CD8-positive, alpha-beta memory T cell (primary cell): Measurements from ENCODE around the gene PKHD1. TPM values are rescaled to one million over a fixed set of nuclear protein-coding genes. Genes with fewer than 3 reads are reported as not detected.

Experiments used
- CTCF ChIA-PET: fragments of 350-600 bp; sonication (Branson Sonifier 250); formaldehyde crosslinking; loops from one replicate; lab custom pipeline; 2021; ENCODE audit warnings: antibody characterized with exemption; lab: Charles Lee
- POLR2A ChIA-PET: fragments of 350-600 bp; sonication (Branson Sonifier 250); formaldehyde crosslinking; loops from one replicate; lab custom pipeline; 2021; ENCODE audit warnings: antibody characterized with exemption; lab: Charles Lee
- DNase-seq, 5 donors: peaks; one replicate each; pipeline versions ENCODE4 v3.0.0 to v3.0.0-alpha.2; 2020 to 2022; ENCODE audit warnings: mixed read lengths in 1 of 5
- H3K27ac ChIP-seq: one replicate; pipeline ENCODE4 v1.7.0; 2013; ENCODE audit warnings: low read depth, mild to moderate bottlenecking, low read length, moderate library complexity
- H3K27me3 ChIP-seq: 2 replicates; pipeline ENCODE4 v1.7.0; 2013; ENCODE audit warnings: low read length, mild to moderate bottlenecking; ENCODE audit not compliant: insufficient read depth, poor library complexity, severe bottlenecking
- H3K36me3 ChIP-seq: 2 replicates; pipeline ENCODE4 v1.7.0; 2013; ENCODE audit warnings: mild to moderate bottlenecking, low read length, moderate library complexity; ENCODE audit not compliant: insufficient read depth
- H3K4me1 ChIP-seq: 2 replicates; pipeline ENCODE4 v1.7.0; 2013; ENCODE audit warnings: mild to moderate bottlenecking, low read length, moderate library complexity; ENCODE audit not compliant: insufficient read depth
- H3K4me3 ChIP-seq: 2 replicates; pipeline ENCODE4 v1.7.0; 2013; ENCODE audit warnings: mild to moderate bottlenecking, low read length
- H3K9me3 ChIP-seq: 2 replicates; pipeline ENCODE4 v1.7.0; 2013; ENCODE audit warnings: mild to moderate bottlenecking, low read length
- H3K27ac Mint-ChIP-seq, 8 donors: one replicate each; pipeline ENCODE4 v1.8.0; 2020 to 2021; ENCODE audit warnings: mixed read lengths in 8 of 8, mild to moderate bottlenecking in 6 of 8, inconsistent platforms in 3 of 8, moderate library complexity in 3 of 8
- H3K27me3 Mint-ChIP-seq, 2 donors: one replicate each; pipeline ENCODE4 v1.8.0; 2020 to 2021; ENCODE audit warnings: mixed read lengths in 2 of 2, mild to moderate bottlenecking in 1 of 2, moderate library complexity in 1 of 2
- H3K36me3 Mint-ChIP-seq, 3 donors: one replicate each; pipeline ENCODE4 v1.8.0; 2020 to 2021; ENCODE audit warnings: mixed read lengths in 3 of 3, inconsistent platforms in 1 of 3, mild to moderate bottlenecking in 1 of 3
- H3K4me1 Mint-ChIP-seq, 3 donors: one replicate each; pipeline ENCODE4 v1.8.0; 2020 to 2021; ENCODE audit warnings: mixed read lengths in 3 of 3, inconsistent platforms in 1 of 3, mild to moderate bottlenecking in 1 of 3
- H3K4me3 Mint-ChIP-seq, 7 donors: one replicate each; pipeline ENCODE4 v1.8.0; 2020 to 2021; ENCODE audit warnings: mixed read lengths in 7 of 7, mild to moderate bottlenecking in 6 of 7, moderate library complexity in 4 of 7, inconsistent platforms in 2 of 7
- H3K9me3 Mint-ChIP-seq, 5 donors: one replicate each; pipeline ENCODE4 v1.8.0; 2020 to 2022; ENCODE audit warnings: mixed read lengths in 5 of 5, mild to moderate bottlenecking in 3 of 5, moderate library complexity in 2 of 5, inconsistent platforms in 1 of 5
- polyA plus RNA-seq: library from polyadenylated mRNA; unstranded; fragments of 300-500 nt; fragmentation: Illumina TruSeq; gene quantifications from one replicate; pipeline ENCODE4 v1.2.3, GENCODE V29; 2021
- total RNA-seq, 2 experiments: library from RNA; stranded (reverse); gene quantifications; one replicate each; pipeline ENCODE4 v1.2.3, GENCODE V29; 2021

Gene PKHD1
- total and polyA plus RNA-seq, 3 experiments from 2014 or later = not detected

GRCh38 chr6:52022675-52023074 is 64.7 kb downstream of the PKHD1 start:
- no peaks in the 10 kb centered on the region for H3K36me3 Mint-ChIP-seq
- H3K27ac Mint-ChIP-seq = no peak overlapping the region
- H3K4me1 ChIP-seq = no peaks in the 10 kb centered on the region
- DNase-seq = no peak
- no peaks in the 10 kb centered on the region for H3K4me1 Mint-ChIP-seq
- H3K9me3 ChIP-seq = no peaks in the 10 kb centered on the region
- no peak overlapping the region for H3K27ac ChIP-seq
- H3K27me3 Mint-ChIP-seq = peaks cover 11 to 41% of the 10 kb centered on the region in 2 donors
- H3K27me3 ChIP-seq = no peaks in the 10 kb centered on the region
- POLR2A ChIA-PET = no interaction called here
- no peaks in the 10 kb centered on the region for H3K9me3 Mint-ChIP-seq
- H3K36me3 ChIP-seq = no peaks in the 10 kb centered on the region
- CTCF ChIA-PET = no interaction called here
- no peak overlapping the region for H3K4me3 ChIP-seq
- H3K4me3 Mint-ChIP-seq = no peak overlapping the region

GRCh38 chr6:52020945-52021570 is 66.4 kb downstream of the PKHD1 start:
- POLR2A ChIA-PET = no interaction called here
- no peaks in the 10 kb centered on the region for H3K9me3 Mint-ChIP-seq
- H3K9me3 ChIP-seq = no peaks in the 10 kb centered on the region

DNA sequence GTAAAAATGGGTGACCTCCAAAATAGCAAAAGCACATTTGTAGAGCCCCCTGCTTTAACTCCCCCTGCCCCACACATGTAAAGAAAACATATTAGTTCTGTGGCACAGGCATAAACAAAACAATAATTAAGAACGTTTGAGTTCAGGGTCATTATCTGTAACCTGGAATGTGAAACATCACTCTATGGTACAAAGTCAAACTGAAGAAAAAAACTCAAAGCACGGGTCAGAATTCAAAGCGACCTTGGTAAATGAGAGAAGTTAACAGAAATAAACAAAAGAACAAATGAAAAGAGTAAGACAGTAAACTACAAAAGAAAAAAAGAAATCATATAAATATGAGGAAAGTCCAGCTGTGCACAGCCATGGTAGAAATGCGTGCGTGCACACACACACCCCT is 67.5 kb downstream of the PKHD1 start:
- no peaks in the 10 kb centered on the region for H3K36me3 Mint-ChIP-seq
- no peaks in the 10 kb centered on the region for H3K9me3 Mint-ChIP-seq
- CTCF ChIA-PET = interaction anchor here (1.1 kb wide), 1 partner anchor 164 kb away, joined by 3 read pairs; no protein-coding TSS in a partner anchor
- Histone ChIP-seq H3K36me3 (no peaks in the 10 kb centered on the region), H3K27ac (no peak overlapping the region), H3K4me3 (no peak overlapping the region), H3K4me1 (no peaks in the 10 kb centered on the region), H3K27me3 (no peaks in the 10 kb centered on the region), H3K9me3 (no peaks in the 10 kb centered on the region)
- DNase-seq = no peak
- H3K27ac Mint-ChIP-seq = no peak overlapping the region
- peaks cover 10 to 32% of the 10 kb centered on the region in 2 donors for H3K27me3 Mint-ChIP-seq
- POLR2A ChIA-PET = no interaction called here
- no peak overlapping the region for H3K4me3 Mint-ChIP-seq
- no peaks in the 10 kb centered on the region for H3K4me1 Mint-ChIP-seq

More at GRCh38 chr6:52020945-52021570, 66.4 kb downstream of the PKHD1 start:
- Histone ChIP-seq H3K27ac (no peak overlapping the region), H3K4me3 (no peak overlapping the region), H3K27me3 (no peaks in the 10 kb centered on the region), H3K36me3 (no peaks in the 10 kb centered on the region), H3K4me1 (no peaks in the 10 kb centered on the region)
- Mint-ChIP-seq H3K4me3 (no peak overlapping the region), H3K27ac (no peak overlapping the region), H3K27me3 (peaks cover 11 to 33% of the 10 kb centered on the region in 2 donors), H3K4me1 (no peaks in the 10 kb centered on the region), H3K36me3 (no peaks in the 10 kb centered on the region)
- CTCF ChIA-PET = interaction anchor here (1.4 kb wide), 1 partner anchor 11 kb away, joined by 5 read pairs; no protein-coding TSS in a partner anchor
- peak in 1 of 5 donors; percentile 8 for DNase-seq

GRCh38 chr6:52019092-52019491 is 68.3 kb downstream of the PKHD1 start:
- CTCF ChIA-PET = no interaction called here
- Histone ChIP-seq H3K9me3 (no peaks in the 10 kb centered on the region), H3K4me1 (no peaks in the 10 kb centered on the region), H3K27me3 (no peaks in the 10 kb centered on the region), H3K4me3 (no peak overlapping the region), H3K36me3 (no peaks in the 10 kb centered on the region), H3K27ac (no peak overlapping the region)
- peaks cover 13 to 32% of the 10 kb centered on the region in 2 donors for H3K27me3 Mint-ChIP-seq
- H3K36me3 Mint-ChIP-seq = no peaks in the 10 kb centered on the region
- no peak overlapping the region for H3K4me3 Mint-ChIP-seq
- no peak overlapping the region for H3K27ac Mint-ChIP-seq
- POLR2A ChIA-PET = no interaction called here
- H3K9me3 Mint-ChIP-seq = no peaks in the 10 kb centered on the region
- H3K4me1 Mint-ChIP-seq = no peaks in the 10 kb centered on the region
- DNase-seq = no peak

DNA sequence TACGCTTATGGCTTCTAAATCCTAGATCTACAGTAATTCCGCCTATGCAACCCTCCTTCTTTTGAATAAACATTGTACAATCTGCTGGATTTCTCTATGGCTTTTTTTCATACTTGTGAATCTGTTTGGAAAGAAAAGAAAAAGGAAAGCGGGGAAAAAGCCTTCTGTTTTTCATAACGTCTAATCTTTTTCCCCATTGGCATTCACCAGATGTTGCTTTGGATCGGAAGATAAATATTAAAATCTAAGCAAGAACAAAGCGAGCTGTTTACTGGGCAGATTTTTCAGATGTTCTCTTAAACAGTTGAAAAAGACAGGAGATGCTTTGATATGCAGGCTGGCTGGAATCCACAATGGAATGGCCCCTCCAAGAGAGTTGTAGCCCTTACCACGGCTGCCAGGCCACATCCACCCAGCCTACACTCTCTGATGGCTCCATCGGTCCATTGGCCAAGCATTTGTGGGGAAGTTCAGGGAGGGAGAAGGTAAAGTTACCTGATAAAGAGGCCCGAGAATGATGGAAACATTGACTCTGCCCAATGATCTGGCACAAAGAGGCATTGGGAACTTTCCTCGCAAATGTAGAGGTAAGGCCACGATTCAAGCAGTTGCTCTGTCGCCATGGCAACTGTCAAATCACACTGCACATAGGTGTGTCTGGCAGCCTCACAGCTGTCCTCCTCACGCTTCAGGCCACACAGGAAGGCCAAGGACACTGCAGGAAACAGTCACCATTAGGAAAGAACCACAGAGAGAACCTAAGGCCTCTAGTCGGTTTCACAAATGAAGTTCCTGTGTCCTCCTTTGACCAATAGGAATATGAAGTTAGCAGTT is 70.3 kb downstream of the PKHD1 start:
- H3K9me3 Mint-ChIP-seq = no peaks in the 10 kb centered on the region
- Histone ChIP-seq H3K36me3 (no peaks in the 10 kb centered on the region), H3K4me3 (no peak overlapping the region), H3K27ac (no peak overlapping the region), H3K4me1 (no peaks in the 10 kb centered on the region), H3K9me3 (no peaks in the 10 kb centered on the region), H3K27me3 (no peaks in the 10 kb centered on the region)
- no peaks in the 10 kb centered on the region for H3K36me3 Mint-ChIP-seq
- peaks cover 17 to 38% of the 10 kb centered on the region in 2 donors for H3K27me3 Mint-ChIP-seq
- no peak overlapping the region for H3K27ac Mint-ChIP-seq
- no peaks in the 10 kb centered on the region for H3K4me1 Mint-ChIP-seq
- H3K4me3 Mint-ChIP-seq = no peak overlapping the region
- no peak for DNase-seq
- ChIA-PET POLR2A (no interaction called here), CTCF (no interaction called here)

- H3K27me3 ChIP-seq = no peaks in the 10 kb centered on the region
- H3K4me3 ChIP-seq = no peak overlapping the region
- H3K9me3 ChIP-seq = no peaks in the 10 kb centered on the region
- H3K4me3 Mint-ChIP-seq = no peak overlapping the region
- peaks cover 13 to 39% of the 10 kb centered on the region in 2 donors for H3K27me3 Mint-ChIP-seq
- ChIA-PET CTCF (no interaction called here), POLR2A (no interaction called here)
- no peak for DNase-seq
- no peaks in the 10 kb centered on the region for H3K36me3 ChIP-seq
- H3K27ac Mint-ChIP-seq = no peak overlapping the region
- H3K27ac ChIP-seq = no peak overlapping the region
- H3K9me3 Mint-ChIP-seq = no peaks in the 10 kb centered on the region
- H3K4me1 Mint-ChIP-seq = no peaks in the 10 kb centered on the region
- H3K36me3 Mint-ChIP-seq = no peaks in the 10 kb centered on the region
- H3K4me1 ChIP-seq = no peaks in the 10 kb centered on the region
Observed at GRCh38 chr6:52015953-52016352, 71.5 kb downstream of the PKHD1 start.

- Mint-ChIP-seq H3K36me3 (no peaks in the 10 kb centered on the region), H3K27ac (no peak overlapping the region), H3K27me3 (peaks cover 13 to 30% of the 10 kb centered on the region in 2 donors), H3K4me1 (no peaks in the 10 kb centered on the region), H3K4me3 (no peak overlapping the region), H3K9me3 (no peaks in the 10 kb centered on the region)
- POLR2A ChIA-PET = no interaction called here
- Histone ChIP-seq H3K27ac (no peak overlapping the region), H3K4me3 (no peak overlapping the region), H3K36me3 (no peaks in the 10 kb centered on the region), H3K27me3 (no peaks in the 10 kb centered on the region), H3K4me1 (no peaks in the 10 kb centered on the region), H3K9me3 (no peaks in the 10 kb centered on the region)
- CTCF ChIA-PET = no interaction called here
- DNase-seq = no peak
Observed at GRCh38 chr6:52014391-52014790, 73.0 kb downstream of the PKHD1 start.

GRCh38 chr6:52013035-52013434 is 74.4 kb downstream of the PKHD1 start:
- Histone ChIP-seq H3K27me3 (no peaks in the 10 kb centered on the region), H3K4me3 (no peak overlapping the region), H3K4me1 (no peaks in the 10 kb centered on the region), H3K36me3 (no peaks in the 10 kb centered on the region), H3K27ac (no peak overlapping the region), H3K9me3 (no peaks in the 10 kb centered on the region)
- ChIA-PET CTCF (no interaction called here), POLR2A (no interaction called here)
- Mint-ChIP-seq H3K9me3 (no peaks in the 10 kb centered on the region), H3K4me3 (no peak overlapping the region), H3K27ac (no peak overlapping the region), H3K4me1 (no peaks in the 10 kb centered on the region), H3K36me3 (no peaks in the 10 kb centered on the region), H3K27me3 (peaks cover 15 to 35% of the 10 kb centered on the region in 2 donors)
- no peak for DNase-seq
